ENCODE data around the gene FRG2C.
"Not testable (repeated sequence)": the region's sequence is repeated elsewhere in the genome, so short reads cannot be mapped to it uniquely, and the experiment has no call there.

DNA sequence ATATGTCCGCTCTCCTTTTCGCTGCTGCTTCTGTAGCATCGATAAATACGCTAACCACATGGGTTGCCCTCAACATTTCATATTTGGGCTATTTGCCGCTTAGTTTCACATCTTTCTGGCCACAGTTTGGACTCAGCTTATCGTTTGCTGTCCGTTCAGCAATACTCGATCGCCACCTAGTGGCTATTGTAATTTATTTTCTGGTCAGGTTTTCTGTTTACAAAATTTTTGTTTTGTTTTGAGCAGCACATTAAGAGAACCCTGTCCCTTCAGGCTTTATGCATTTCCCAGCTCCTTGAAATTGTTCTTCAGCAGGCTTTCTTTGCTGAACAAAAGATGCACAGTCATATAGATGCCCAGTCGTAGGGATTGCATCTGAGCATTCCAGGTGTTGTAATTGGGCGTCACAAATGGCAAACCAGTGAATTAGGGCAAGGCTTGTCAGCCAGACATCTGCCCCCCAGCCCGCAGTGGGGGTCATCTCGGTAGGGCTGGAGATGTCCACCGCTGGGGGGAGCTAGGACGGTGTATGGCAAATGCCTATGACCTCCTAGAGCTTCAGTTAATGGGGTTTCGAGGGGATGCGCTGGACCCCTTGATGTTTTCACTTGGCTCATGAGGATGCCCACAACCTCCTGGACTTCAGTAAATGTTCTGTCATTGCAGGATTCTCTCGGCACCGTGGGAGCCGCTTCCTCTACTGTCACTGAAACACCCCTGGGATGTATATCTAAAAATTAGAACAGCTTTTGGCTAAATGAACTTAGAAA is 20.9 kb upstream of the FRG2C start:
- TF ChIP-seq, protein P1, sequence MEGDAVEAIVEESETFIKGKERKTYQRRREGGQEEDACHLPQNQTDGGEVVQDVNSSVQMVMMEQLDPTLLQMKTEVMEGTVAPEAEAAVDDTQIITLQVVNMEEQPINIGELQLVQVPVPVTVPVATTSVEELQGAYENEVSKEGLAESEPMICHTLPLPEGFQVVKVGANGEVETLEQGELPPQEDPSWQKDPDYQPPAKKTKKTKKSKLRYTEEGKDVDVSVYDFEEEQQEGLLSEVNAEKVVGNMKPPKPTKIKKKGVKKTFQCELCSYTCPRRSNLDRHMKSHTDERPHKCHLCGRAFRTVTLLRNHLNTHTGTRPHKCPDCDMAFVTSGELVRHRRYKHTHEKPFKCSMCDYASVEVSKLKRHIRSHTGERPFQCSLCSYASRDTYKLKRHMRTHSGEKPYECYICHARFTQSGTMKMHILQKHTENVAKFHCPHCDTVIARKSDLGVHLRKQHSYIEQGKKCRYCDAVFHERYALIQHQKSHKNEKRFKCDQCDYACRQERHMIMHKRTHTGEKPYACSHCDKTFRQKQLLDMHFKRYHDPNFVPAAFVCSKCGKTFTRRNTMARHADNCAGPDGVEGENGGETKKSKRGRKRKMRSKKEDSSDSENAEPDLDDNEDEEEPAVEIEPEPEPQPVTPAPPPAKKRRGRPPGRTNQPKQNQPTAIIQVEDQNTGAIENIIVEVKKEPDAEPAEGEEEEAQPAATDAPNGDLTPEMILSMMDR (conservative IDR thresholded peaks at IDR 0.05; ENCODE audit: low read depth, low read length), result peak; percentile 44; the same call in 1 of the 2 replicates
- TF ChIP-seq EZH2 (IDR thresholded peaks at IDR 0.05; ENCODE audit: borderline replicate concordance, low read depth, low read length, poor library complexity, severe bottlenecking), result not testable (repeated sequence)

Measured in A673 (cell line).